ENCODE data around the gene LTBP1. TPM values are rescaled to one million over a fixed set of nuclear protein-coding genes. Genes with fewer than 3 reads are reported as not detected.

The LTBP1 gene
- total RNA-seq, 1 donor from 2014 or later, result 36.0 TPM

- no peak for ATAC-seq
- Histone ChIP-seq H3K4me3 (no peak overlapping the region), H3K27me3 (no peaks in the 10 kb centered on the region), H3K9me3 (peaks cover 3% of the 10 kb centered on the region), H3K4me1 (no peaks in the 10 kb centered on the region), H3K27ac (no peak overlapping the region), H3K36me3 (no peaks in the 10 kb centered on the region)
- TF ChIP-seq CTCF (IDR thresholded peaks at IDR 0.05), result no peak
- intact Hi-C loops (cut with DNase I), result no loop called here
- no peak for DNase-seq
These were observed 44.5 kb downstream of the LTBP1 start for GRCh38 chr2:32991091-32991845.

GRCh38 chr2:32993005-32993539 is 46.3 kb downstream of the LTBP1 start:
- ATAC-seq (no peak), DNase-seq (no peak)
- Histone ChIP-seq H3K27ac (no peak overlapping the region), H3K27me3 (no peaks in the 10 kb centered on the region), H3K4me1 (no peaks in the 10 kb centered on the region), H3K4me3 (no peak overlapping the region), H3K36me3 (no peaks in the 10 kb centered on the region), H3K9me3 (peaks cover 3% of the 10 kb centered on the region)
- no peak for TF ChIP-seq CTCF (IDR thresholded peaks at IDR 0.05)
- intact Hi-C loops (cut with DNase I), result no loop called here

- Histone ChIP-seq H3K9me3 (peaks cover 3% of the 10 kb centered on the region), H3K4me3 (no peak overlapping the region), H3K27ac (no peak overlapping the region), H3K4me1 (no peaks in the 10 kb centered on the region), H3K27me3 (no peaks in the 10 kb centered on the region), H3K36me3 (no peaks in the 10 kb centered on the region)
- TF ChIP-seq CTCF (IDR thresholded peaks at IDR 0.05), result no peak
- intact Hi-C loops (cut with DNase I), result no loop called here
- no peak for DNase-seq
- no peak for ATAC-seq
These were observed 51.0 kb downstream of the LTBP1 start for GRCh38 chr2:32997705-32998104.

GRCh38 chr2:33000986-33001385 is 54.2 kb downstream of the LTBP1 start:
- intact Hi-C loops (cut with DNase I), result no loop called here
- Histone ChIP-seq H3K4me1 (no peaks in the 10 kb centered on the region), H3K27me3 (no peaks in the 10 kb centered on the region), H3K4me3 (no peak overlapping the region), H3K27ac (no peak overlapping the region), H3K36me3 (no peaks in the 10 kb centered on the region), H3K9me3 (peaks cover 2% of the 10 kb centered on the region)
- ATAC-seq (no peak), DNase-seq (no peak)
- no peak for TF ChIP-seq CTCF (IDR thresholded peaks at IDR 0.05)

- Histone ChIP-seq H3K9me3 (no peaks in the 10 kb centered on the region), H3K27me3 (no peaks in the 10 kb centered on the region), H3K27ac (no peak overlapping the region), H3K4me1 (no peaks in the 10 kb centered on the region), H3K36me3 (no peaks in the 10 kb centered on the region), H3K4me3 (no peak overlapping the region)
- intact Hi-C loops (cut with DNase I), result no loop called here
- ATAC-seq (no peak), DNase-seq (no peak)
- TF ChIP-seq CTCF (IDR thresholded peaks at IDR 0.05), result no peak
These were observed 55.1 kb downstream of the LTBP1 start for GRCh38 chr2:33001823-33002222.
